AG09309 (cell line): ENCODE results near the gene SLC4A3.
"Not testable (repeated sequence)": the region's sequence is repeated elsewhere in the genome, so short reads cannot be mapped to it uniquely, and the experiment has no call there.

Experiments
- DNase-seq: peaks from one replicate; pipeline ENCODE4 v3.0.0-alpha.2; 2010; ENCODE audit warnings: low read depth
- H3K4me3 ChIP-seq: 2 replicates; pipeline ENCODE4 v1.5.1; 2011; ENCODE audit warnings: mild to moderate bottlenecking, low read depth, low read length, moderate library complexity; ENCODE audit not compliant: control insufficient read depth
- CTCF ChIP-seq: IDR thresholded peaks from 2 replicates; pipeline ENCODE4 v1.5.1; 2011; ENCODE audit warnings: mild to moderate bottlenecking, low read depth, low read length, inconsistent platforms; ENCODE audit not compliant: insufficient read depth, control insufficient read depth; ENCODE audit errors: missing control alignments

Gene SLC4A3

GRCh38 chr2:219648963-219649362, 21.5 kb downstream of the SLC4A3 start:
- DNase-seq = no peak
- TF ChIP-seq CTCF = no peak

GRCh38 chr2:219650426-219651248, 23.2 kb downstream of the SLC4A3 start:
- TF ChIP-seq CTCF = no peak
- no peak overlapping the region for H3K4me3 ChIP-seq
- DNase-seq = no peak

More at GRCh38 chr2:219648963-219649362, 21.5 kb downstream of the SLC4A3 start:
- H3K4me3 ChIP-seq = no peak overlapping the region

GRCh38 chr2:219651656-219652055, 24.2 kb downstream of the SLC4A3 start:
- DNase-seq, H3K4me3 ChIP-seq: not testable (repeated sequence)

- no peak overlapping the region for H3K4me3 ChIP-seq
- no peak for TF ChIP-seq CTCF
- no peak for DNase-seq
These were observed 29.1 kb downstream of the SLC4A3 start for GRCh38 chr2:219656526-219656925.

GRCh38 chr2:219658196-219658846, 30.9 kb downstream of the SLC4A3 start:
- DNase-seq = peak; percentile 28
- TF ChIP-seq CTCF = no peak
- no peak overlapping the region for H3K4me3 ChIP-seq

- TF ChIP-seq CTCF = no peak
- no peak for DNase-seq
- no peak overlapping the region for H3K4me3 ChIP-seq
These were observed 31.4 kb downstream of the SLC4A3 start for GRCh38 chr2:219658874-219659273.
